GM12865 (cell line): ENCODE measurements around the gene RARRES2.
"Not testable (repeated sequence)": the region's sequence is repeated elsewhere in the genome, so short reads cannot be mapped to it uniquely, and the experiment has no call there.

ENCODE experiments used
- DNase-seq: peaks from one replicate; pipeline ENCODE4 v3.0.0; 2010; ENCODE audit warnings: low read depth
- H3K4me3 ChIP-seq: 2 replicates; pipeline ENCODE4 v1.5.1; 2011; ENCODE audit warnings: mild to moderate bottlenecking, low read depth, low read length, control low read depth
- CTCF ChIP-seq: IDR thresholded peaks from 2 replicates; pipeline ENCODE4 v1.5.1; 2011; ENCODE audit warnings: low read length, control low read depth, low read depth, inconsistent platforms; ENCODE audit not compliant: insufficient read depth; ENCODE audit errors: missing control alignments

RARRES2 gene

DNA sequence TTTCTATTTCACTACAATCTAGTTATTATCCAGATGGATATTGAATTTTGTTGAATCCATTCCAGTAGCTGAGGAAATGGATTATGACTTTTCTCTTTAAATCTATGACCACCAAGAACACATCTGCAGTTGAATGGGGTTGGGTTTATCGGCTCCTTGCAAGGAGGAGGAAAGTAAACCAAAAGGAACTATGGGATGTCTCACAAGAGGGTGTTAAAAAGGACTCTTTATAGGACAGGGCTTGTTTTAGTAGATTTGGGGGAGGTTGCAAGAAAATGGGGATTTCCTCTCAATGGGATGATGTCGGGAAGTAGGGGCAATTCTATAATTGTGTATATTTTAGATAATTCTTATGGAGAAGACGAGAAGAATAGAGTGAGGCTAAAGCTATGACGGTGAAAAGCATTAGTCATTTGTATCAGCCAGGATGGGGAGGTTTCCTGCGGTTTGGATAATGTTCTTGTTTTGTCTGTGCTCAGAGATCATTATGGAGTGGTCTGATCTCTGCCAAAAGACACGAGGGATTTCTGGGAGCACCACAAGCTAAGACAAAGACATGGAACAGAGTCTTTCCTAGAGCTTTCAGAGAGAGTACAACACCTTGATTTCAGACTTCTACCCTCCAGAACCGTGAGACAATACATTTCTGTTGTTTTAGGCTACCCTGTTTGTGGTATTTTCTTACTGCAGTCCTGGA lies 23.5 kb downstream of the RARRES2 start:
- no peak overlapping the region for H3K4me3 ChIP-seq
- DNase-seq: no peak
- TF ChIP-seq CTCF: no peak

DNA sequence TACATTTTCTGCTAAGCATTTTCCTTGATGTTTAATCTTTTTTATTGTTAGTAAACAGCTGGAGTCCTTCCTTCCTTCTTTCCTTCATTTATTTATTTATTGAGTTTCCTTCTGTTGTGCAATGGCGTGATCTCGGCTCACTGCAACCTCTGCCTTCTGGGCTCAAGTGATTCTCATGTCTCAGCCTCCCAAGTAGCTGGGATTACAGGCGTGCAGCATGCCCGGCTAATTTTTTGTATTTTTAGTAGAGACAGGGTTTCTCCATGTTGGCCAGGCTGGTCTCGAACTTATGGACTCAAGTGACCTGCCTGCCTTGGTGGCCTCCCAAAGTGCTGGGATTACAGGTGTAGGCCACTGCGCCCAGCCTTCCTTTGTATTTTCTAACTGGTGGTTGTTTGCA lies 24.4 kb downstream of the RARRES2 start:
- H3K4me3 ChIP-seq, DNase-seq: not testable (repeated sequence)

GRCh38 chr7:150314639-150315239 lies 26.7 kb downstream of the RARRES2 start:
- no peak overlapping the region for H3K4me3 ChIP-seq
- no peak for DNase-seq
- TF ChIP-seq CTCF: no peak

- H3K4me3 ChIP-seq: no peak overlapping the region
- no peak for DNase-seq
- no peak for TF ChIP-seq CTCF
Observed at GRCh38 chr7:150313870-150314269, 27.6 kb downstream of the RARRES2 start.

DNA sequence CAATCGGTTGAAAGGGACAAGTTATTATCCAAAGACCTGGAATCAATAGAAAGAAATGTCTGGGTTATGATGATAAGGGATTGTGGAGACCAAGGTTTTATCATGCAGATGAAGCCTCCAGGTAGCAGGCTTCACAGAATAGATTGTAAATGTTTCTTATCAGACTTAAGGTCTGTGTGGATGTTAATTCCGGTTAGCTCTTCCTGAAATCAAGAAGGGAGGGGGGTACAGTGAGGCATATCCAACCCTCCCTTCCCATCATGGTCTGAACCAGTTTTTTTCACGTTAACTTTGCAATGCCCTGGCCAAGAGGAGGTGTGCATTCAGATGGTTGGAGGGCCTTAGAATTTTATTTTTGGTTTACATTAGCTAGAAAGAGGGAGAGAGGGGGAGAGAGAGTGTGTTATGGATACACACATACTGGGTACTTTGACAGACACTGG lies 28.0 kb downstream of the RARRES2 start:
- no peak overlapping the region for H3K4me3 ChIP-seq
- no peak for DNase-seq
- no peak for TF ChIP-seq CTCF

DNA sequence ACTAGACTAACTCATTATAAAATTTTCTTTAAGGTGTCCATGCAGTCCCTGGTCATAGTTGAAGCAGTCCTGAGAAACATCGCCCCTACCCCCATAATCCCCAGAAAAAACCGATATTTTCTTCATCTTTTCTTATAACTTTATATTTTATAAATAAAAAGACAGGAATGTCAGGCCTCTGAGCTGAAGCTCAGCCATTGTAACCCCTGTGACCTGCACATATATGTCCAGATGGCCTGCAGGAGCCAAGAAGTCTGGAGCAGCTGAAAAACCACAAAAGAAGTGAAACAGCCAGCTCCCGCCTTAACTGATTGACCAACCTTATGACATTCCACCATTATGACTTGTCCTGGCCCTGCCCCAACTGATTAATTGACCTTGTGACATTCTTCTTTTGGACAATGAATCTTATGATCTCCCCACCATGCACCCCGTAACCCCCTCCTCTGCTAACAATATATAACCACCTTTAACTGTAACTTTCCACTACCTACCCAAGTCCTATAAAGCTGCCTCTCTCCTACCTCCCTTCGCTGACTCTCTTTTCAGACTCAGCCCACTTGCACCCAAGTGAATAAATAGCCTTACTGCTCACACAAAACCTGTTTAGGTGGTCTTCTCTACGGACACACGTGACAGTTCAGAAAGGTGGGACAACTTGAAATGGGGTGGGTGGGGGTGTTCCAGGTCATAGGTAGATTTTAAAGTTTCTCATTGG lies 28.6 kb downstream of the RARRES2 start:
- DNase-seq, H3K4me3 ChIP-seq: not testable (repeated sequence)

- no peak overlapping the region for H3K4me3 ChIP-seq
- TF ChIP-seq CTCF: no peak
- no peak for DNase-seq
Observed at GRCh38 chr7:150311711-150312110, 29.7 kb downstream of the RARRES2 start.
